SK-N-DZ (cell line): ENCODE measurements around the gene DLGAP4.
"Not testable (repeated sequence)": the region's sequence is repeated elsewhere in the genome, so short reads cannot be mapped to it uniquely, and the experiment has no call there.

ENCODE experiments used
- DNase-seq: peaks from one replicate; pipeline ENCODE4 v3.0.0-alpha.2; 2015; ENCODE audit warnings: low spot score

DLGAP4 gene

DNA sequence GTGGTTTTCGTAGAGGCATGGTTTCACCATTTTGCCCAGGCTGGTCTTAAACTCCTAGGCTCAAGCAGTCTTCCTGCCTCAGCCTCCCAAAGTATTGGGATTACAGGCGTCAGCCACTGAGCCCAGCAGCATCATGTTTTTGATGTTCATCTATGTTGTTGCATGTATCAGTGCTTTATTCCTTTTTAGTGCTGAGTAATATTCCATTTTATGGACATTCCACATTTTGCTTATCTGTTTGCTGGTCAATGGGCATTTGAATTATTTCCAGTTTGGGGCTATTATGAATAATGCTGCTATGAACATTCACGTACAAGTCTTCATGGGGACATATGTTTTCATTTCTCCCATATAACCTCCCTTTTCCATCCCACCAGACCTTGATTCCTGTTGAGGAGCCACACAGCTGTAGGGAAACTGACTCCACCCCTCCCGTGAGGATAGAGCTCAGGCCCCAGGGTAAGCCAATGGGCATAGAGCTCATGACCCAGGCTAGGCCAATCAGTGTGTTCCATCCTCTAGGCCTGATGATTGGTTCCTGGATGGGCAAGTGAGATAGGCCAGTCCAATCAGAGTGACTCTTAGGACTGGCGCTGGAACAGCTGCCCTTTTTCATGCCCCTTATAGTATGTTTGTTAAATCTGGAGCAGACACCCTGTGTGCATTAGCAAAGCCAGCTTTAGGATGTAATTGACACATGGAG, 49.5 kb downstream of the DLGAP4 start:
- DNase-seq, result no peak

DNA sequence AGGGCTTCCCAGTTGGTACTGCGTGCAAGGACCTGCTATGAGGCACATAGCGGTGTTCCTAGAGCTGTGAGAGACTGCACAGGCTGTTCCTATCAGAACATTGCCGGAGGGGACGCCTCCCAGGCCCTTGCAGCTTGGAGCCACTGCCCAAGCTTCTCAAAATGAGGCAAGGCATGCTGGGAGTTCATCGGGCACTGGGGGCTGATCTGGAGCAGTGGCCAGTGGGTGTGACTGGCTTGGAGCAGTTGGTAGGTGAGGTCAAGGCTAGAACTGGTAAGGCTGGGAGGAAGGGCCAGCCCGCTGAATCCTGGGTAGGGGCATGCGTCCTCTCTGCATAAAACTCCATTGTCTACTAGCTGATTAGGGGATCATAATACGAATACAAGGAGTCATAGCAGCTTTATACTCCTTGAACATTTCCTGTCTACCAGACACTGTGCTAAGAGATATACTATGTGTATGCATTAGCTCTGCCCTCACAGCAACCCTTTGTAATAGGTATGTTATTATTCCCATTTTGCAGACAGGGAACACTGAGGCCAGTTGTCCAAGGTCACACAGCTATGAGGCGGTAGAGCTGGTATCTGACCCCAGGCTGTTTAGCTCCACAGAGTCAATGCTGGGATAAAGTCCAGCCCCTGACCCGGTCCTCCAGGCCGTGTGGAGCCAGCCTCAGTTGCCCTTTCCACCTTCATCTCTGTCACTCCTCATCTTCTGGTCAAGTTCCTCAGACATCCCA, 53.7 kb downstream of the DLGAP4 start:
- no peak for DNase-seq

DNA sequence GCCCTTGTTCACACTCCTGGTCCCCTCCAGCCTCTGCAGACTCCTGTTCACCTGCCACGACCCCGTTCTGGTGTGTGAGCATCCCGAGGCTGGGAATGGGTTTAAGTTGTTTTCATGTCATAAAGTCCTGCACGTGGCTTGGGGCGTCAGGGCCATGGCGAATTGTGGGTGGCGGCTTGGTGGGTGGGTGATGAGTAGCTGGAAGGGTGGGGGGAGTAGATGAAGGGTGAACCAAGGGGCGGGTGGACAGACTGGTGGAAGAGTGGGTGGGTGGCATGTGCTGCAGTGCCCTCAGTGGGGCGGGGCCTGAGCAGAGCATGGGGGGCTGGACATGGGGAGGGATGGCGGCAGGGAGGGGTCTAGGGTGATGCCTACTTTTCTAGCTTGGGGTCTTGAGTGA, 54.3 kb downstream of the DLGAP4 start:
- DNase-seq, result no peak

DNA sequence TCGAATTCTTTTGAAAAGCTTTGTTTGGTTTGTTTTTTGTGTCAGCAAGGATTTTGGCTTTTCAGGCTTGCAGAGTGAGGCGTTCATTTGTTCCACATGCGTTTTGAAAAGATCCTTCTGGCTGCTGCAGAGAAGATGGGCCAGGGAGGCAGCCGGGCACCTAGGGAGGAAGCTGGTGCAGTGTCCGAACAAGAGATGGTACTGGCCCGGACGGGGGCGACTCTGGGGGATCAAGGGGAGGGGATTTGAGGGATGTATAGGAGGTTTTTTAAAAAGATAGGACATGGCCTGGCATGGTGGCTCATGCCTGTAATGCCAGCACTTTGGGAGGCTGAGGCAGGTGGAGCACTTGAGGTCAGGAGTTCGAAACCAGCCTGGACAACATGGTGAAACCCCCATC, 55.3 kb downstream of the DLGAP4 start:
- no peak for DNase-seq

DNA sequence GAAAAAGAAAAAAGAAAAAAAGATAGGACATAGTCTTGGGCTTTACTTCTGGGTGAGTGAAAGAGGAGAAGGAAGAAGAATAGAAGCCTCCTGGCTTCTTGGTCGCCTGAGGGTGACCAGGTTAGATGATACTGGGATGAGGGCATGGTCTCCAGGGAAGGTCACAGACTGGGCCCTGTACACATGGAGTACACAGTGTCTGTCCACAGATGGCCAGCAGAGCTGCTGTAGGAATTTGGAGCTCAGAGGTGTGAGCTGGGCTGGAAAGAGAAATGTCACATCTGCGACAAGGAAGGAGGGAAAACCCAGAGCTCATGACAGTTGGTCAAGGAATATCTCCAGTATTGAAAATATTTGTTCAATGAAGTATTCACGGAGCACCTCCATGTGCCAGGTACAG, 56.1 kb downstream of the DLGAP4 start:
- DNase-seq, result no peak

DNA sequence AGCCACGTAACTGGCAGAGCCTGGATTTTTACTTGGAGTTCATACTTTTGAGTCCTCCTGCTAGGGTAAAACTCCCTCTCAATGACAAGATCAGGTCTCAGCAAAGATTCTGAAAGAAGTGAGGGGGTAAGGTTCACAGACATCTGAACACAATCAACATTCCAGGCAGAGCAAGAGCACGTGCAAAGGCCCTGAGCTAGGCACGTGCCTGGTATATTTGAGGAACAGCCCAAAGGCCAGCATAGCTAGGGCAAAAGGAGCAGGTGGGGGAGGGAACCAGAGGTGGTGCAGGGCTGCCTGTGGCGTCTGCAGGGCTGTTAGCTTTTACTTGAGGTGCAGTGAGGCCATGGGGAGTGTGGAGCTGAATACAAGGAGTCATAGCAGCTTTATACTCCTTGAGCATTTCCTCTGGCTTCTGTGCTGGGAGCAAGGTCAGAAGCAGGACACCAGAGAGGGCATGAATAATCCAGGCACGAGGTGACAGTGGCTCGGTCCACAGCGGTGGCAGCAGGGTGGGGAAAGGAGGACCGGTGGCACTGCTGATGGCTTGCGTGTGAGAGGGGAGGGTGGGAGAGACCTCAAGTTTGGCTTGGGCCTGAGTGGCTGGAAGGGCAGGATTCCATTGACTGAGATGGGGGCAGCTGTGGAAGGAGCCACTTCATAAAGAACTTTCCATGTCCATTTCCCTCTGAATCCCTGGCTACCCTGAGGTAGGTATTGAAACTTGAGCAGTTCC, 57.0 kb downstream of the DLGAP4 start:
- no peak for DNase-seq

DNA sequence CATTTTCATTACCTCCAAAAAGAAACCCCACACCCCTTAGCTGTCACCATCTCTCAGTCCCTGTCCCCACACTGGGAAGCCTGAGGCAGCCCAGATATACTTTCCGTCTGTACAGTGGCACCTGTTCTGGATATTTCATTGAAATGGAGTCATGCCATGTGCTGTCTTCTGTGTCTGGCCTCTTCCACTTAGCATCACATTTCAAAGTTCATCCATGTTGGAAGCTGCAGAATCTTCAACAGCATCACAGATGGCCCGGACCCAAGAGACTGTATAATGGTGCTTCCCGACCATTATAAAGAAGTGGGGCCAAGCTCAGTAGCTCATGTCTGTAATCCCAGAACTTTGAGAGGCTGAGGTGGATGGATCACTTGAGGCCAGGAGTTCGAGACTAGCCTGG, 58.4 kb downstream of the DLGAP4 start:
- no peak for DNase-seq

DNA sequence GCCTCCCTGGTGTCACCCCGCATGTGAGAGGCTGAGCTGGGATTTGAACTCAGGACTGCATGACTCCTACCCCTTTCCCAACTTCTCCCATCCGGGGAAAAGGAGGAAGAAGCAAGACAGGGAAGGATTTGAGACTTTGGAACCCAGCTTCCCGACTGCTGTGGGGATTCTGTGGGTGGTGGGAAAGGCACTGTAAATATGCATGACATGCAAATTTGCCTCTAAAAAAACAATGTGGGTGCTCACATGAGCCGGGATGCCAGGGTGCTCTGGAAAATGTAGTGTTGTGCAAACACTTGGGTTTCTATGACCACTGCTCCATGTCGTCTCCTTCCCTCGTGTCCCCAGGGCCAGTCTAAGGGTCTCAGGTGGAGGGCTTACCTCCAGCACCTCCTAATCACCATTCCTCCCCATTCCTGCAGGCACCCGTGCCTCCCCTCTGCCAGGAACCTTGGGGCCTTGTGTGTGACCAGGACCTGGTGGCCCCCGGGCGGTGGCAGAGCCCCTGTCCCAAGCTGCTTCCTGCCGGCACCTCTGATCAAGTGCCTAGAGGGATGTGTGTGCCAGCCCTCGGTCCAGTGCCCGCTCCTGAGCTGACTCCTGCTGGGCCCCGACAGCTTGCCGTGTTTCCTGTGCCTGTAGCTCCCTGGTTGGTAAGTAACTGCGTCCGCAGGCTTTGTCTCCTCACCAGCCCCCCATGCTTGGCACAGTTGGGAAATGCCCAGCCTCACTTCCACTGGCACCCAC, 60.7 kb downstream of the DLGAP4 start:
- DNase-seq, result no peak

DNA sequence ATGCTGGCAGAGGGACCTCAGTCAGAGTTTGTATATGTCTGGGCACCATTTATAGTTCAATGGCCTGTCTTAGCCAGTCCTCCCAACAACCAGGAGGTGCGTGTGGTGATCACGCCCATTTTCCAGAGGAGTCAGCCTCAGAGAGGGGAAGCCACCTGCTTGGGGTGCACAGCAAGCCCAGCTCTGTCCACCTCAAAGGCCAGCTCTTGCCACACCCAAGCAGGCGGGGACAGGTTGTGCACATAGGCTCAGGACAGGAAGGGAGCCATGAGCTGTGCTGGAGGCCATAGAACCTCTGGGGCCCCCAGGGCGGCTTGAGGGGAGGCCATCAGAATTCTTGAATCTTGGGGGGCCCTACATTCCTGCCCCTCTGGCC, 61.2 kb downstream of the DLGAP4 start:
- DNase-seq, result no peak

DNA sequence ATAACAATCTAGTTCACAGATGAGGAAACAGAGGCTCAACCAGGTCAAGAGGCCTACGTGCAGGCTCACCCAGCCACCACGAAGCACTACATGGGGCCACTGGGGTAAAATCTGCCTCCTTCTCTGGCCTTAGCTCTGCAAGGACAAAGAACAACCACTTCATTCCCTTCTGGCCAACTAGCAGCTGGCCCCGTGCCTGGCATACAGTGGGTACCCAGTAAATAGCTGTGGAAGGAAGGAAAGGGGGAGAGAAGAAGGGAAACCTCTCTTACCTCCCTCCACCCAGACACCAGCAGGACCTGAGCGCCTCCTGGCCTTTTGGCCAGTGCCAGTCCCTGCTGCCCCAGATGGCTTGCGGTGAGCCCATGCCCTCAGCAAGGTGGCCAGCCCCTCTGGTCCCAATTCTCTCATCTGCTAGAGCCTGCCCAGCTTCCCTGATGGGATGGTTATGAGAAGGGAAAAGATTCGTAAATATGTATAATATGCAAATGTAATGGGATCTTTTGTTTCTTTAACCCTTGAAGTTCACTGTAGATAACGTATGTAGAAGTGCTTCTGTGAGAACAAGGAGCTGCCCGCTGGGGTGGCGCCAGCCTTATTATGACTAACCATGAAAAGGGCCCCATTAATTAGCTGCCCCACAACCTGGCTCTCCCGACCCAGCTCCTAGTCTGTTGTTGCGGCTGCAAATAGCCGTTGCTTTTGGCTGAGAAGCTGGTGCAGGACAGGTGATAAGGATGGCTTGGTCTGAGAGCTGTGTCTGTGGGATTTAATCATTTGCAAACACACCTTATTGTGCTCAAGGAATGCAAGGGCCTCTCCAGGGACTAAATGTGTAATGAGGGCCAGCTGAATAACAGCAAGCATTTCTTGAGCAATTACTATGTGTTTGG, 62.0 kb downstream of the DLGAP4 start:
- DNase-seq, result no peak

DNA sequence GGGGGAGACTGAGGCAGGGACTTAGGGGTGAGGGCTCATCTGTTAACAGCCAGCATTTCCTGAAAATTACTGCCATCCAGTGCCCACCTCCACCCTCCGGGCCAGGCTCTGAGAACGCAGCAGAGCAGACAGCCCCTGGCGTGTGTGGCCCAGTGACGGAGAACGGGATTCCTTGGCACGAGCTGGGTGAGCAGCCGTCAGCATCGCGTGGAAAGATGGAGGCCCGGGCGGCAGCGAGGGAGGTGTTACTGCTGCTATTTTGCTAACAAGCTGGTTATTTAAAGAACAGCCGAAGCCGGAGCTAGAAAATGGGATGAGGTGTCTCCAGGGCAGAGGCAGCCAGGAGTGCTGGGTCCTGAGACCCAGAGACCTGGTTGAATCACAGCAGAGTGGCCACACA, 62.7 kb downstream of the DLGAP4 start:
- no peak for DNase-seq

DNA sequence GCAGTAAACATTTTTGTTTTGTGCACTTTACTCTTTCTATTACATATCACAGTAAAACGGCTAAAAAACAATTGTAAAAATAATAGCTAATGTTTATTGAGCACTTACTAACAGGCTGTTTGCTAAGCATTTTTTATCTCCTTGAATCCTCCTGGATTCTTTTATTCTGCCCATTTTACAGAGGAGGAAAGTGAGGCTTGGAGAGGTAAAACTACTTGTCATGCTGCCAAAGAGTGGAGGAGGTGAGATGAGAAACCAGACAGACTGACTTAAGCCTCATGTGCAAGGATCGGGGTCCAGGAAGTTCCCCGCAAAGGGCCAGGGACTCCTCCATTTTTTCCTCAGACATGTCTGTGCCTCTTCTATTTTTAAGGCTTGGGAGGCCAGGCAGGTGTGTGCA, 63.6 kb downstream of the DLGAP4 start:
- no peak for DNase-seq

DNA sequence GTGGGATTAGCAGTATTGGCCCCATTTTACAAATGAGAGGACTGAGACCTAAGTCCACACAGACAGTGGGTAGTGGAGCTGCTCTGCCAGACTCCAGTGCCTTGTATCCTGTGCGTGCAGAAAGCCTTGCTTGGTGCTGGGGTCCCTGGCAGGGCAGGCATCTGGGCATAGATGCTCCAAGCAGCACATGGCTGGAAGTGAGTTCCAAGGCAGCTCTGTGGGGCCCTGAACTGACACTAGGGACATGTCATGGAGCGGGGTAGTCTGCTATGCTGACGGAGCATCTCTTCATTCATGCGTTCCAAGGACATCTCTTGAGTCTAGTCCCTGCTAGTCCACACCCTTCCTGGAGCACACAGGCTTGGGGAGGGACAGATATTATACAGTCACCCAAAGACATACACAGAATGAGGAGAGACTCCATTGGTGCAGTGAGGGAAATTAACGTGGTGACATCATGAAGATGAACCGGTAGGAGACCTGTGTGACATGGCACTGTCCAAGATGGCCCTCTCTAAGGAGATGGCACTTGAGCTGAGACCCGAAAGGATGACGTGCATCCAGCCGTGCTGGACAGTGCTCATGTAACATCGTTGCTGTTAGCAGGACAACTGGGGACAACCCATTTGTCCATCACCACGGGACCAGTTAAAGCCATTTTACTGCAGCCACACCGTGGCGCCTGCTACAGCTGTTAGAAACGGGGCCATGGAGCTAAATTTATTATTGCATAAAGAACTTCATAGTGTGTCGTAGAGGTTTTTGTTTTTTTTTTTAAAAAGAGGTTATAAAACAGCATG, 65.1 kb downstream of the DLGAP4 start:
- no peak for DNase-seq

DNA sequence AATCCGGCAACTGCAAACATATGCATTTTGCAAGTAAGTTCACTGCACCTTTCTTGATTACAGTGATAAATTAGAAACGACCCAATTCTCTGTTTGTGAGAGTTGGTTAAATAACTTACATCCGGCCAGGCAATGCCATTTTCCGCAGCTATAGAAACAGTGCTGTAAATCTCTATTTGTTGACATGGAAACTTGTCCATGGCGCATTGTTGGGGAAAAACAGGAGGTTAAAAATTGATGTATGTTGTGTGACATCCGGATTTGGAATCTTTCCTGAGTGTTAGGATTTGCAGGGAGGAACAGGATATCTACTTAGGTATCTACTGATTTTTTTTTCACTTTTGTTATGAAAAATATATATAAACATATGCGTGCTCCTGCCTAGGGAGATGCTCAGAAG, 66.5 kb downstream of the DLGAP4 start:
- no peak for DNase-seq

DNA sequence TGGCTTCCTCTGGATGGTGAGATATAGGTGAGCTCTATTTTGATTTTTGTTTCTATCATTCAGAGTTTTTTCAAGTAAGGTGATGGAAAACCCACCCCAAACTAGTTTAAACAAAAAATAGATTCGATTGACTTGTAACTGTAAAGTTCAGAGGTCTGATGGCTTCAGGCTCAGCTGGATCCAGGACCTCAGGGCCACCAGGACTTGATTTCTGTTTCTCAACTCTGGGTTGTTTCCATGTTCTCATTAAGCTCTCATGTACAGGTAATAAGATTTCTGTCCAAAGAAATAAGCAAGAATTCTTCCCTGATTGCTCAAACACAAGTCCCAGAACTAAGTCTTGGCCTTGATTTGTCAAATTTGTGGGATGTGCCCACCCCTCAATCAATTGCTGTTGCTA, 67.0 kb downstream of the DLGAP4 start:
- no peak for DNase-seq

DNA sequence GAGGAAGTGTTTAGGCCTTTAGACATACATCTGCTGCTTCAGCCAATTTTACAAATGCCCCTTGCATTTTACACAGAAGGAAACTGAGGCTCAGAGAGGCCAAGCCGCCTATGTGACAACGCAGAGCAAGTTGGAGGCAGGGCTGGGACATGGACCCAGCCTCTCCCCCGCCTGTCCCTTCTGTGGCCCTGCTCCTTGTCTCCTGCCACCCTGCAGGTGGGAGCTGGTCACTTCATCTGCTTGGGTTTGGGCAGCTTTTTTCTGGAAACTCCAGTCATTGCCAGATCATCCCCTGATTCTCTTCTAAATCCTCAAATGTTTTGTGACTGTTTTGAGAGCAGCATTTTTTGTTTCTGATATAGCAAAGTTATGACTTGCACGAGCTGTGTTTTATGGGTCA, 68.9 kb downstream of the DLGAP4 start:
- no peak for DNase-seq

DNA sequence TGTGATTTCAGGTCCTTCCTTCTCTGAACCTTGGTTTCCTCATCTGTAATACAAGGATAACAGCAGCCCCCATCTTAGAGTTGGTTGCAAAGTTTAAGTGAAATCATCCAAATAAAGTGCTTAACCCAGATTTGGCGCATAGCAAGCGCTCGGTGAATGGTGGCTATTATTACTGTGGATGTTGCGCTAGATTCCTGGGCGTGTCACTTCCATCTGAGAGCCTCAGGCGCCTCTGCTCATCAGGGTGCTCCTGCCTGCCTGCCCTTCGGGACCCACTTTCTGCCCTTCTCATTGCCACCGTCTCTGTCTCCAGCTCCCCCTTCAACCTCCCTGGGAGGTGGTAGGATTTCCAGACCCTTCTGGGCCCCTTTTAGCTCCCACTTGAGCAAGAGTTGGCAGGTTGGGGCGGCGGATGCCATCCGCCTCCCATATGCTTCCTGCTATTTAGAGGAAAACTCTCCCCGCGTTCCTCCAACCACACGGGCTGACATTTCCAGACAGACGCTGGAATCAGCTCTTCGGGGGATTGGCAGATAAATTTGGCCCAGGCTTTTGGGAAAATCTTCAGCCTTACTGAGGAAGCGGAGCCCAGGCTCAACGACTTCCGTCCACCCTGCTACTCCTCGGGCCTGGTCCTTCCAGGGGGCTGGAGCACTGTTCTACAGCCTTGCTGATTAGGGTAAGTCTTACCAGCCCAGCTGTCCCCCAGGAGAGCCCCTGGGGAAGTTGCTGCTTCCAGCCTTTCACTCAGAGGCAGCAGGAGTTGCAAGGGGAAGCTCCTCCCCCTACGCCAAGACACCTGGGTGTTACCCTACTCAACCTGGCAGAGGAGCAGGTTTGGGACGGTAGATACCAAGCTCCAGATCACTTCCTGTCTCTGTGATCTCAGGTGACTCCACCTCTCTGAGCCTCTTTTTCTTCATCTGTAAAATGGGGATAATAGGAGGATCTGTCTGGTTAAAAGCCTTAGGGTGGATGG, 71.5 kb downstream of the DLGAP4 start:
- DNase-seq, result no peak

DNA sequence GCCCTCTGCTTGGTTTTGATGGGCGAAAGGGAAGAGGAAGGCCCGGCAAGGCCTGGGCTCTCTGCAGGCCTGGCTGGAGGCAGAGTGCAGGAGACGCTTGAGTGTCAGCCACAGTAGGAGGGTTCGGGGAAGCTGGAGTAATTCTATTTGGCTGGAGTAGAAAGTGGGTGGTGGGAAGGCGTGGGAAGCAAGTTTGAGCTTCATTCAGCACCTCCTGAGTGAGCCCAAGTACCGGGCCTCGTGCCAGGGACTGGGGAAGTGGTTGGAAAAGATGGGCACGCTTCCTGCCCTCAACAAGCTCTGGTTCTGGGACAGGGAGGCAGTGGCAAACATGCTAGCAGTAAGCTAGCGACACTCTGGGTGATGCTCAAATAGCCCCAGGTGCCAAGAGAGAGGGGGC, 72.5 kb downstream of the DLGAP4 start:
- DNase-seq, result no peak

DNA sequence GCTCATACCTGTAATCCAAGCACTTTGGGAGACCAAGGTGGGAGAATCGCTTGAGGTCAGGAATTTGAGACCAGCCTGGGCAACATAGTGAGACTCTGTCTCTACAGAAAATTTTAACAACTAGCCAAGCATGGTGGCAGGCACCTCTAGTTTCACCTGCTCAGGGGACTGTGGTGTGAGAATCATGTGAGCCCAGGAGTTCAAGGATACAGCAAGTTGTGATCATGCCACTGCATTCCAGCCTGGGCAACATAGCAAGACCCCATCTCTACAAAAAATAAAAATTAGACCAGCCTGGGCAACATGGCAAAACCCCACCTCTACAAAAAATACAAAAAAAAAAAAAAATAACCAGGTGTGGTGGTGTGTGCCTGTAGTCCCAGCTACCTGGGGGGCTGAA, 73.8 kb downstream of the DLGAP4 start:
- DNase-seq, result not testable (repeated sequence)
